Neural crest cell (in vitro differentiated cells): ENCODE results near the gene SCEL. TPM values are rescaled to one million over a fixed set of nuclear protein-coding genes. Genes with fewer than 3 reads are reported as not detected.

Experiments
- DNase-seq: peaks from one replicate; pipeline ENCODE4 v3.0.0; 2021; ENCODE audit warnings: low read depth, mixed read lengths, low spot score
- H3K27ac Mint-ChIP-seq: one replicate; pipeline ENCODE4 v1.8.0; 2021; ENCODE audit warnings: mild to moderate bottlenecking, mixed read lengths; ENCODE audit not compliant: unreplicated experiment
- H3K27me3 Mint-ChIP-seq: 2 replicates; pipeline ENCODE4 v1.8.0; 2021; ENCODE audit warnings: low read depth, mild to moderate bottlenecking, mixed read lengths
- H3K36me3 Mint-ChIP-seq: 2 replicates; pipeline ENCODE4 v1.8.0; 2021; ENCODE audit warnings: low read depth, mild to moderate bottlenecking, mixed read lengths
- H3K4me1 Mint-ChIP-seq: 2 replicates; pipeline ENCODE4 v1.8.0; 2021; ENCODE audit warnings: mixed read lengths
- H3K4me3 Mint-ChIP-seq: one replicate; pipeline ENCODE4 v1.8.0; 2021; ENCODE audit warnings: mild to moderate bottlenecking, mixed read lengths
- H3K9me3 Mint-ChIP-seq: 2 replicates; pipeline ENCODE4 v1.8.0; 2021; ENCODE audit warnings: mixed read lengths
- total RNA-seq: library from RNA; stranded (reverse); gene quantifications from 2 replicates; pipeline ENCODE4 v1.2.1, GENCODE V29; 2021
- TF ChIP-seq, protein P1 (sequence below): fragments of 200-600 bp; sonication (generic); conservative IDR thresholded peaks from 2 replicates; pipeline ENCODE4 v1.5.0; 2021; ENCODE audit warnings: antibody characterized with exemption, mild to moderate bottlenecking

The SCEL gene
- total RNA-seq, 1 donor from 2014 or later: not detected

DNA sequence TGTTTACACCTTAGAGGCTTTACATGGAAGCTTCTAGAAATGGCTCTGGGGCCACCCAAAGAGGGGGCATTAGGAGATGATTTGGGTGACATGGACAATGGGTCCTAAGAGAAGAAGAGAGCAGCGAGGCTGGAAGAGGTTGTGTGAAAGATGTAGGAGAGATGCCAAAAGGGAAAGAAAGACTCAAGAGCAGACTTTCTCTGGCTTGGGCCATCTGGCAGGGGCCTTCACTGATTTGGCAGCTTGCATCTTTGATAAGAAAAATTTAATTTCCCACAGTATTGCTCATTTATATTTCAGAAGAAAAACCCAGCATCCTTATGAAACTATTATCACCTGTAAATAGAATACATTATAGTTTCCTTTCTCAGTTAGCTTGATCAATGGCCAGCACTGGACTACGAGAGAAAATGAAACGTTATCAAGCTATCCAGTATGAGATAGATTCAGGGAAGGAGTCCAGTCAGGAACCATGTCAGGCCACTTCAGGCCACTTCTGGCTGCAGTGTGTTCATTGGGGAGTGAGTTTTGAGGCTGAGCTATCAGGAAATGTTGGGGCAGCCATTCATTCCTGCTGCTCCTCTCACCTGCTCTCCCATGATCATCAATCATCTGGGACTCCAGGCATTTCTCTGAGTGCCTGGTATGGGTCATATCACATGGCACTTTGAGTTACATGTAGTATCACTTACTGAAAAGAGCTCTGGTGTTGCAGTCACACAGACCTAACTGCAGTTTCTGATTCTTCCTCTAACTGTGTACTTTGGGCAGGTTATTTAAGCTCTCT, 10.3 kb downstream of the SCEL start:
- DNase-seq: no peak
- TF ChIP-seq, protein P1, sequence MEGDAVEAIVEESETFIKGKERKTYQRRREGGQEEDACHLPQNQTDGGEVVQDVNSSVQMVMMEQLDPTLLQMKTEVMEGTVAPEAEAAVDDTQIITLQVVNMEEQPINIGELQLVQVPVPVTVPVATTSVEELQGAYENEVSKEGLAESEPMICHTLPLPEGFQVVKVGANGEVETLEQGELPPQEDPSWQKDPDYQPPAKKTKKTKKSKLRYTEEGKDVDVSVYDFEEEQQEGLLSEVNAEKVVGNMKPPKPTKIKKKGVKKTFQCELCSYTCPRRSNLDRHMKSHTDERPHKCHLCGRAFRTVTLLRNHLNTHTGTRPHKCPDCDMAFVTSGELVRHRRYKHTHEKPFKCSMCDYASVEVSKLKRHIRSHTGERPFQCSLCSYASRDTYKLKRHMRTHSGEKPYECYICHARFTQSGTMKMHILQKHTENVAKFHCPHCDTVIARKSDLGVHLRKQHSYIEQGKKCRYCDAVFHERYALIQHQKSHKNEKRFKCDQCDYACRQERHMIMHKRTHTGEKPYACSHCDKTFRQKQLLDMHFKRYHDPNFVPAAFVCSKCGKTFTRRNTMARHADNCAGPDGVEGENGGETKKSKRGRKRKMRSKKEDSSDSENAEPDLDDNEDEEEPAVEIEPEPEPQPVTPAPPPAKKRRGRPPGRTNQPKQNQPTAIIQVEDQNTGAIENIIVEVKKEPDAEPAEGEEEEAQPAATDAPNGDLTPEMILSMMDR: no peak
- Mint-ChIP-seq H3K27ac (no peak overlapping the region), H3K9me3 (no peaks in the 10 kb centered on the region), H3K36me3 (no peaks in the 10 kb centered on the region), H3K4me1 (no peaks in the 10 kb centered on the region), H3K4me3 (no peak overlapping the region), H3K27me3 (peaks cover 2% of the 10 kb centered on the region)

DNA sequence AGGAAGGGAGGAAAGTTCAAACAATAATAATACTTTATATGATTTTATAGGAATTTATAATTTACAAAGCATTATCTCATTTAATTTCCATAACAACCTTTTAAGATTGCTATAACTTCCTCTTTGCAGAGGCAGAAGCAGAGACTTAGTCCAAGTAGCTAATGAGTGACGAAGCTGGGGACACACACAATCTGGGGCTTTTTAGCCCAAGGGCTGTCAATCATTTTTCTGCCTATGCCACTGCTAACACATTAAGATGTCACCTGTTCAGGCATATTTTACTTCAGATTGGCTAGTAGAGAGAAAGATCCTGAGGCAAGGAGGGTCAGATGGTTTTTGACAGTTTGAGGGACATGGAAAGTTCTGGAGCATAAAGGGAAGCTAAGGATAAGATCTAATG, 12.6 kb downstream of the SCEL start:
- H3K9me3 Mint-ChIP-seq: no peaks in the 10 kb centered on the region
- H3K27ac Mint-ChIP-seq: no peak overlapping the region
- TF ChIP-seq, protein P1: no peak

DNA sequence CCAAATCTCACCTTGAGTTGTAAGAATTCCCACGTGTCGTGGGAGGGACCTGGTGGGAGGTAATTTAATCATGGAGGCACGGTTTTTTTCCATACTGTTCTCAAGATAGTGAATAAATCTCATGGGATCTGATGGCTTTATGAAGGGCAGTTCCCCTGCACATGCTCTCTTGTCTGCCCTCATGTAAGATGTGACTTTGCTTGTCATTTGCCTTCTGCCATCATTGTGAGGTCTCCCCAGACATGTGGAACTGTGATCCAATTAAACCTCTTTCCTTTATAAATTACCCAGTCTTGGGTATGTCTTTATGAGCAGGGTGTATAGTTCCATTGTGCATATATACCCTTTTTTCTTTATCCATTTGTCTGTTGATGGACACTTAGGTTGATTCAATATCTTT, 13.1 kb downstream of the SCEL start:
- Mint-ChIP-seq H3K4me1 (no peaks in the 10 kb centered on the region), H3K36me3 (no peaks in the 10 kb centered on the region), H3K9me3 (no peaks in the 10 kb centered on the region), H3K4me3 (no peak overlapping the region), H3K27me3 (peaks cover 2% of the 10 kb centered on the region), H3K27ac (no peak overlapping the region)
- TF ChIP-seq, protein P1: no peak
- no peak for DNase-seq

More for the DNA sequence above, 12.6 kb downstream of the SCEL start:
- no peak for DNase-seq
- peaks cover 2% of the 10 kb centered on the region for H3K27me3 Mint-ChIP-seq
- H3K4me3 Mint-ChIP-seq: no peak overlapping the region
- no peaks in the 10 kb centered on the region for H3K4me1 Mint-ChIP-seq
- no peaks in the 10 kb centered on the region for H3K36me3 Mint-ChIP-seq

DNA sequence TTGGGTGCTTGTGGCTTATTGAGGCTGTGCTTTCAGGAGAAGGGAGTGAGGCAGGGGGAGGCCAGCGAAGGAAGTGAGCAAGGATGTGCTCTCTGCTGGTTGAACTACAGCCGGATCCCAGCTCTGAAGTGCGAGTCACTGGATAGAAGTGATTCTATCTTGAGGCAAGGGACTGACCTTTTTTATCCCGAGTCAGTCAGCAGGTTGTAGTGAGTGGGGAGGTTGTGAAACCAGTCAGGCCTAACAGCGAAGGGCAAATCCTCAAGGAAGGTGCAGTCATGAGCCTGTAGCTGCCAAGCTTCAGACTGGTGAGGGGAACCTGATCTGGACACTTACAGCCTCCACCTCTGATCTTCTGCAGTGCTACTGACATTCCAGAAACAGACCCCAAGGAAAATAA, 18.6 kb downstream of the SCEL start:
- H3K27ac Mint-ChIP-seq: no peak overlapping the region

DNA sequence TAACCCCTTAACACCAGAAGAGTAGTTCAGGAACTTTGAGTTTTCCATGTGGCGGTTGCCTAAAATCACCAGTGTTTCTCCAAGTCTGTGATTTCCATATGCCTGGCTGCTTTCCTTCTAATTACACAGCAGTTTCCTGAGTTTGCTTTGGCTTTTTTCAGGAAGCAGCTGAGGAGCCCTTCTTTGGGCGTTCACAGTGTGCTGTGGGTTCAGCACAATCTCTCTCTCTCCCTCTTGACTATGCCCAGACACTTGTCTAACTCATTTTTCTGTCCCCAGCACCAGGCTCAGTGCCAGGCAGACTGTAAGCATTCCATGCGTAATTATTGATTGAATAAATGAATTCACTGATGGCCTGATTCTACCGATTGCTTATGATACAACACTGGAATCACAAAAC, 19.7 kb downstream of the SCEL start:
- no peak for DNase-seq
- H3K4me3 Mint-ChIP-seq: no peak overlapping the region
- no peaks in the 10 kb centered on the region for H3K27me3 Mint-ChIP-seq
- no peaks in the 10 kb centered on the region for H3K9me3 Mint-ChIP-seq
- TF ChIP-seq, protein P1: no peak
- no peak overlapping the region for H3K27ac Mint-ChIP-seq
- no peaks in the 10 kb centered on the region for H3K36me3 Mint-ChIP-seq
- no peaks in the 10 kb centered on the region for H3K4me1 Mint-ChIP-seq

More for the DNA sequence above, 18.6 kb downstream of the SCEL start:
- no peak for DNase-seq
- Mint-ChIP-seq H3K27me3 (no peaks in the 10 kb centered on the region), H3K4me1 (no peaks in the 10 kb centered on the region), H3K36me3 (no peaks in the 10 kb centered on the region), H3K9me3 (no peaks in the 10 kb centered on the region), H3K4me3 (no peak overlapping the region)
- TF ChIP-seq, protein P1: no peak
